Gastroesophageal sphincter (tissue), 3 donors: ENCODE results near the gene MLXIP.
"Not testable (repeated sequence)": the region's sequence is repeated elsewhere in the genome, so short reads cannot be mapped to it uniquely, and the experiment has no call there.

Experiments
- CTCF ChIP-seq, 4 experiments: fragments of 200-600 bp in 2 of 4; fragments of 450-650 bp in 2 of 4; sonication (generic) in 1 of 4; IDR thresholded peaks; one replicate each; pipeline ENCODE4 v1.5.1; 2017 to 2019; ENCODE audit warnings: antibody characterized with exemption in 4 of 4, mild to moderate bottlenecking in 2 of 4, moderate library complexity in 2 of 4
- POLR2A ChIP-seq, 2 donors: fragments of 450-650 bp; IDR thresholded peaks; one replicate each; pipeline ENCODE4 v1.6.1; 2017; ENCODE audit warnings: antibody characterized with exemption in 2 of 2, mild to moderate bottlenecking in 2 of 2, moderate library complexity in 1 of 2

GRCh38 chr12:122105496-122105895 lies 26.9 kb downstream of the MLXIP start:
- TF ChIP-seq CTCF, POLR2A (IDR thresholded peaks at IDR 0.05): not testable (repeated sequence)
